H1 (cell line): ENCODE results near the gene DUSP11.

ENCODE experiments used
- ATF3 ChIP-seq: IDR thresholded peaks from 2 replicates; pipeline ENCODE4 v1.6.1; 2011; ENCODE audit warnings: low read depth, mild to moderate bottlenecking, low read length; ENCODE audit not compliant: insufficient read depth
- EP300 ChIP-seq, 2 experiments: IDR thresholded peaks; 1 replicate in 1 of 2; 2 replicates in 1 of 2; pipeline ENCODE4 v1.6.1; 2011 to 2012; ENCODE audit warnings: low read depth in 2 of 2, low read length in 2 of 2, mild to moderate bottlenecking in 2 of 2, borderline replicate concordance in 1 of 2, inconsistent platforms in 1 of 2, moderate library complexity in 1 of 2
- FOSL1 ChIP-seq: IDR thresholded peaks from 2 replicates; pipeline ENCODE4 v1.6.1; 2011; ENCODE audit warnings: mild to moderate bottlenecking, low read depth, low read length, moderate library complexity; ENCODE audit not compliant: insufficient read depth
- KDM1A ChIP-seq: fragments of 200-600, 300-600 bp; sonication (generic); IDR thresholded peaks from 2 replicates; pipeline ENCODE4 v1.7.1; 2016; ENCODE audit warnings: mild to moderate bottlenecking, low read length, borderline replicate concordance
- KDM4A ChIP-seq: IDR thresholded peaks from one replicate; pipeline ENCODE4 v1.7.1; 2012; ENCODE audit warnings: low read depth, mild to moderate bottlenecking, moderate library complexity, low read length, inconsistent platforms; ENCODE audit not compliant: severe bottlenecking
- POLR2A ChIP-seq, 2 experiments: IDR thresholded peaks; 1 replicate in 1 of 2; 2 replicates in 1 of 2; pipeline ENCODE4 v1.6.1; 2011; ENCODE audit warnings: low read depth in 2 of 2, low read length in 2 of 2, mild to moderate bottlenecking in 2 of 2; ENCODE audit errors: control extremely low read depth in 1 of 2
- POLR2AphosphoS5 ChIP-seq: IDR thresholded peaks from 2 replicates; pipeline ENCODE4 v1.6.1; 2011; ENCODE audit warnings: low read depth, low read length
- RFX5 ChIP-seq: IDR thresholded peaks from 2 replicates; pipeline ENCODE4 v1.6.1; 2011; ENCODE audit warnings: low read depth, low read length, improper control_type of control experiment, borderline replicate concordance
- RNF2 ChIP-seq: fragments of 200-900, 300-1000 bp; sonication (generic); IDR thresholded peaks from 2 replicates; pipeline ENCODE4 v1.7.1; 2016; ENCODE audit warnings: borderline replicate concordance, low read depth, mild to moderate bottlenecking, antibody characterized with exemption, low read length; ENCODE audit not compliant: poor library complexity, severe bottlenecking; ENCODE audit errors: missing control alignments
- TF ChIP-seq, protein P1 (sequence below), 3 experiments: IDR thresholded peaks; 1 replicate in 2 of 3; 2 replicates in 1 of 3; pipeline versions ENCODE4 v1.5.1 to v1.6.1; 2011; ENCODE audit warnings: low read length in 3 of 3, mild to moderate bottlenecking in 3 of 3, inconsistent platforms in 2 of 3, low read depth in 1 of 3, moderate library complexity in 1 of 3; ENCODE audit not compliant: insufficient read depth in 1 of 3; ENCODE audit errors: control extremely low read depth in 1 of 3

DNA sequence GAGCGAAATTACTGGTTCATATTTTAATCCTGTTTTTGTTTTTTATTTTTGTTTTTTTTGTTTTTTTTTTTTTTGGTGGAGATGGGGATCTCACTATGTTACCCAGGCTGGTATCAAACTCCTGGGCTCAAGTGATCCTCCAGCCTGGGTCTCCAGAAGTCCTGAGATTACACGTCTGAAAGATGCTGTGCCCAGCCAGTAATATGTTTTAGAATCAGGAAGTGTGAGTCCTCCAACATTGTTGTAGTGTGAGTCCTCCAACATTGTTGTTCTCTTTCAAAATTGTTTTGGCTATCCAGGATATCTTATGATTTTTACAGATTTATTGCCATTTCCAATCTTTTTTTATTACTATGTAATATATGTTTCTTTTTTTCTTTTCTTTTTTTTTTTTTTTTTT is 65.8 kb downstream of the DUSP11 start:
- TF ChIP-seq RFX5 (no peak), FOSL1 (no peak), RNF2 (no peak), KDM1A (no peak), POLR2A (IDR thresholded peaks at IDR 0.05; ENCODE audit: control extremely low read depth in 1 of 2, low read depth in 2 of 2, low read length in 2 of 2) (no peak), EP300 (IDR thresholded peaks at IDR 0.05; ENCODE audit: borderline replicate concordance in 1 of 2, low read depth in 2 of 2, low read length in 2 of 2) (no peak), ATF3 (no peak), POLR2AphosphoS5 (no peak), KDM4A (no peak)
- TF ChIP-seq, protein P1, sequence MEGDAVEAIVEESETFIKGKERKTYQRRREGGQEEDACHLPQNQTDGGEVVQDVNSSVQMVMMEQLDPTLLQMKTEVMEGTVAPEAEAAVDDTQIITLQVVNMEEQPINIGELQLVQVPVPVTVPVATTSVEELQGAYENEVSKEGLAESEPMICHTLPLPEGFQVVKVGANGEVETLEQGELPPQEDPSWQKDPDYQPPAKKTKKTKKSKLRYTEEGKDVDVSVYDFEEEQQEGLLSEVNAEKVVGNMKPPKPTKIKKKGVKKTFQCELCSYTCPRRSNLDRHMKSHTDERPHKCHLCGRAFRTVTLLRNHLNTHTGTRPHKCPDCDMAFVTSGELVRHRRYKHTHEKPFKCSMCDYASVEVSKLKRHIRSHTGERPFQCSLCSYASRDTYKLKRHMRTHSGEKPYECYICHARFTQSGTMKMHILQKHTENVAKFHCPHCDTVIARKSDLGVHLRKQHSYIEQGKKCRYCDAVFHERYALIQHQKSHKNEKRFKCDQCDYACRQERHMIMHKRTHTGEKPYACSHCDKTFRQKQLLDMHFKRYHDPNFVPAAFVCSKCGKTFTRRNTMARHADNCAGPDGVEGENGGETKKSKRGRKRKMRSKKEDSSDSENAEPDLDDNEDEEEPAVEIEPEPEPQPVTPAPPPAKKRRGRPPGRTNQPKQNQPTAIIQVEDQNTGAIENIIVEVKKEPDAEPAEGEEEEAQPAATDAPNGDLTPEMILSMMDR (IDR thresholded peaks at IDR 0.05; ENCODE audit: control extremely low read depth in 1 of 3, insufficient read depth in 1 of 3, low read depth in 1 of 3, low read length in 3 of 3): no peak
